Fibroblast of lung (primary cell): ENCODE results near the gene KCNN3. TPM values are rescaled to one million over a fixed set of nuclear protein-coding genes. Genes with fewer than 3 reads are reported as not detected.

Experiments
- DNase-seq, 2 donors: peaks; one replicate each; pipeline versions ENCODE4 v3.0.0 to v3.0.0-alpha.2; 2010; ENCODE audit warnings: low read depth in 2 of 2
- H2AFZ ChIP-seq: 2 replicates; pipeline ENCODE4 v1.5.1; 2012; ENCODE audit warnings: low read length, control low read depth, inconsistent platforms
- H3K27ac ChIP-seq: 2 replicates; pipeline ENCODE4 v1.5.1; 2011; ENCODE audit warnings: low read length, control low read depth; ENCODE audit not compliant: insufficient read depth
- H3K27me3 ChIP-seq: 2 replicates; pipeline ENCODE4 v1.5.1; 2011; ENCODE audit warnings: mild to moderate bottlenecking, low read length; ENCODE audit not compliant: control insufficient read depth, insufficient read depth
- H3K36me3 ChIP-seq: 2 replicates; pipeline ENCODE4 v1.5.1; 2011; ENCODE audit warnings: low read length; ENCODE audit not compliant: control insufficient read depth, insufficient read depth
- H3K4me1 ChIP-seq: 2 replicates; pipeline ENCODE4 v1.5.1; 2011; ENCODE audit warnings: low read length; ENCODE audit not compliant: control insufficient read depth, insufficient read depth; ENCODE audit errors: extremely low read depth
- H3K4me2 ChIP-seq: 2 replicates; pipeline ENCODE4 v1.5.1; 2011; ENCODE audit warnings: low read length, control low read depth; ENCODE audit not compliant: insufficient read depth; ENCODE audit errors: extremely low read depth
- H3K4me3 ChIP-seq, 4 experiments: fragments of 200-600 bp in 1 of 4; sonication (generic) in 1 of 4; replicated peaks in 1 of 4; 2 replicates each; pipeline ENCODE4 v1.5.1; 2011 to 2016; ENCODE audit warnings: low read length in 4 of 4, low read depth in 3 of 4, mild to moderate bottlenecking in 3 of 4, control low read depth in 2 of 4, inconsistent platforms in 1 of 4, mixed read lengths in 1 of 4; ENCODE audit not compliant: insufficient read depth in 1 of 4; ENCODE audit errors: control extremely low read depth in 1 of 4
- H3K79me2 ChIP-seq: 2 replicates; pipeline ENCODE4 v1.5.1; 2012; ENCODE audit warnings: mild to moderate bottlenecking, low read length, inconsistent platforms; ENCODE audit not compliant: control insufficient read depth, insufficient read depth
- H3K9ac ChIP-seq: 2 replicates; pipeline ENCODE4 v1.5.1; 2011; ENCODE audit warnings: mild to moderate bottlenecking, low read length, control low read depth; ENCODE audit not compliant: insufficient read depth
- H3K9me3 ChIP-seq: 2 replicates; pipeline ENCODE4 v1.5.1; 2012; ENCODE audit warnings: low read depth, low read length; ENCODE audit not compliant: control insufficient read depth, insufficient read depth
- H4K20me1 ChIP-seq: 2 replicates; pipeline ENCODE4 v1.5.1; 2011; ENCODE audit warnings: low read length; ENCODE audit not compliant: control insufficient read depth, insufficient read depth; ENCODE audit errors: extremely low read depth
- EZH2 ChIP-seq: IDR thresholded peaks from 2 replicates; pipeline ENCODE4 v1.5.1; 2012; ENCODE audit warnings: low read length, control low read depth, mild to moderate bottlenecking; ENCODE audit errors: missing control alignments
- polyA plus RNA-seq, 2 donors: library from polyadenylated mRNA; depleted of rRNA in 1 of 2; stranded (reverse) in 1 of 2; unstranded in 1 of 2; fragments of >200 nt; gene quantifications; 2 replicates each; pipeline ENCODE4 v1.2.1, GENCODE V29; 2011 to 2012; ENCODE audit warnings: missing spikeins in 1 of 2
- total RNA-seq: library from RNA; depleted of rRNA; stranded (reverse); fragments of >200 nt; gene quantifications from 2 replicates; pipeline ENCODE4 v1.2.1, GENCODE V29; 2014
- TF ChIP-seq, protein P1 (sequence below), 2 donors: IDR thresholded peaks in 1 of 2; conservative IDR thresholded peaks in 1 of 2; 1 replicate in 1 of 2; 2 replicates in 1 of 2; pipeline ENCODE4 v1.5.1; 2011 to 2012; ENCODE audit warnings: low read length in 2 of 2, control low read depth in 1 of 2, inconsistent platforms in 1 of 2, low read depth in 1 of 2, mild to moderate bottlenecking in 1 of 2

KCNN3 gene
- total and polyA plus RNA-seq, 2 donors (not counting 1 experiment from before 2014, with no cell fraction given), result not detected

DNA sequence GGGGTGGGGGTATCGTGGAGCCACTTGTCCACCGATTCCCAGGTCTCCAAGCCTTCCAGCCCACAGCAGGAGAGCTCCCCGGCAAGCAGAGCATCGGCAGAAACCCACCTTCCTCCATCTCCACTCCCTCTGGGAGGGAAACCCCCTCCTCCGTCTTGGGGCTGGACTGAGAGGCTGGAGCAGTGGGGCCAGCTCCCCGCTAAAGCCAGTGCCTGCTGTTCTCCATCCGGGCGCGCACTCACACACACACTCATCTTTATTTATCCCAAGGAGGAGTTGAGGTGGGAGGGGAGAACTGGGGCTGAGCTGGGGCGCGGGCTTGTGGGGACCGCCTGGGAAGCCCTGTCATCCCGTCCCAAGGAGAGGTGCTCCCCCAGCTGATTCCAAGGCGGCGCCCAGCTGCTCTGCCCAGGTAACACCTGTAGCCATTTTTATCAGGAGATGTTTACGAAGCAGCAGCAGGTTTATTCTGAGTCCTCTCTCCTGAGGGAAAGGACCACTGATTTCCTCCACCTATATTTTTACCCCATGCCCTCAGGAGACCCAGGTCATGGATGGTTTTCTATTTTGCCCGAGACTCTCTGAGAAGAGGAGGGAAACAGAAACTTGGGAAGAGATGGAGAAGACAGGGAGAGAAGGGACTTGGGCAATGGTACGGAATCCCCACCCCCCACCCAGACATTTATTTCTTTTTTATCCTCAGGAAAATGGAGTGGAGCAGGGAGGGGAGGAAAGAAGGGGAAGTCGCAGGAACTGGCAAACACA, 2.1 kb downstream of the KCNN3 start:
- H3K36me3 ChIP-seq, result no peaks in the 10 kb centered on the region
- no peak overlapping the region for H3K27ac ChIP-seq
- TF ChIP-seq EZH2, result no peak
- TF ChIP-seq, protein P1, sequence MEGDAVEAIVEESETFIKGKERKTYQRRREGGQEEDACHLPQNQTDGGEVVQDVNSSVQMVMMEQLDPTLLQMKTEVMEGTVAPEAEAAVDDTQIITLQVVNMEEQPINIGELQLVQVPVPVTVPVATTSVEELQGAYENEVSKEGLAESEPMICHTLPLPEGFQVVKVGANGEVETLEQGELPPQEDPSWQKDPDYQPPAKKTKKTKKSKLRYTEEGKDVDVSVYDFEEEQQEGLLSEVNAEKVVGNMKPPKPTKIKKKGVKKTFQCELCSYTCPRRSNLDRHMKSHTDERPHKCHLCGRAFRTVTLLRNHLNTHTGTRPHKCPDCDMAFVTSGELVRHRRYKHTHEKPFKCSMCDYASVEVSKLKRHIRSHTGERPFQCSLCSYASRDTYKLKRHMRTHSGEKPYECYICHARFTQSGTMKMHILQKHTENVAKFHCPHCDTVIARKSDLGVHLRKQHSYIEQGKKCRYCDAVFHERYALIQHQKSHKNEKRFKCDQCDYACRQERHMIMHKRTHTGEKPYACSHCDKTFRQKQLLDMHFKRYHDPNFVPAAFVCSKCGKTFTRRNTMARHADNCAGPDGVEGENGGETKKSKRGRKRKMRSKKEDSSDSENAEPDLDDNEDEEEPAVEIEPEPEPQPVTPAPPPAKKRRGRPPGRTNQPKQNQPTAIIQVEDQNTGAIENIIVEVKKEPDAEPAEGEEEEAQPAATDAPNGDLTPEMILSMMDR (conservative IDR thresholded peaks at IDR 0.05 in 1 of 2, IDR thresholded peaks at IDR 0.05 in 1 of 2; ENCODE audit: low read depth in 1 of 2, low read length in 2 of 2), result no peak
- H3K79me2 ChIP-seq, result no peaks in the 10 kb centered on the region
- H3K27me3 ChIP-seq, result peaks cover 48% of the 10 kb centered on the region
- no peak for DNase-seq
- H3K4me3 ChIP-seq, result no peak overlapping the region
- H4K20me1 ChIP-seq, result no peaks in the 10 kb centered on the region
- no peak overlapping the region for H3K9ac ChIP-seq
- H3K4me1 ChIP-seq, result no peaks in the 10 kb centered on the region
- no peaks in the 10 kb centered on the region for H3K9me3 ChIP-seq
- no peak overlapping the region for H3K4me2 ChIP-seq
- H2AFZ ChIP-seq, result no peak overlapping the region

DNA sequence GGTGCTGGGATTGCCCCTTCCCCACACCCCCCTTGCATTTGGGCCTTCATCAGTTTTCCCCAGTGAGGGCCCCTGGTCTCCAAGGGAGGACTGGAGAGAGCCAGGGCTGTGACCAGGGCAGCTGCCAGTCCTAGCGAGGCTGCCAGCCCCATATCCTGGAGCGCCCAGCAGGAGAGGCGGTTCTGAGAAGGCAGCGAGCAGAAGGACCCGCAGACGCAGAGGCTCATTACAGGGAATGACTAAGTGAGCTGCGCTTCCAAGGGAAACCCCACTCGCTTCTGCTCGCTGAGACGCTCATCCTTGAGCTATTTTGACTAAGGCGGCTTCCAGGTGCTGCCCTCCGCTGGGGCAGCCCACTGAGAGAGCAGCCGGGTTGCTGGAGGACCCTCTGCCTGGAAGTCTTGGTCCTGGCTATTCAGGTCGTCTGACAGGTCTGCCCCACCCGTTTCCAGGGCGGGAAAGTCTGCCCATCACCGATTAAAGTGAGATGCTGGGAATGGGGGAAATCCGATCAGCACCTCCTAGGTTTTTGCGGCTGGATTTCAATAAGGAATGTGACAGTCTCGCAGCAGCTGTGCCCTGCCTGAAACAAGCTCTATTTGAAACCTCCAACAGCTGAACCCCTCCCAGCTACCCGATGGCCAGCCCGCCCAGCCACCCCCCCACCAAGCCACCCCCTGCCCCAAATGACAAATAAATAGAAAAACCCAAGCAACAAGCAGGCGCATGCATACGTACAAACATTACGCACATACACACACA, 2.8 kb downstream of the KCNN3 start:
- Histone ChIP-seq H3K27ac (no peak overlapping the region), H3K4me2 (no peak overlapping the region), H3K79me2 (no peaks in the 10 kb centered on the region), H3K9ac (no peak overlapping the region), H4K20me1 (no peaks in the 10 kb centered on the region), H2AFZ (no peak overlapping the region), H3K4me1 (no peaks in the 10 kb centered on the region), H3K4me3 (no peak overlapping the region), H3K36me3 (no peaks in the 10 kb centered on the region), H3K27me3 (peaks cover 45% of the 10 kb centered on the region), H3K9me3 (no peaks in the 10 kb centered on the region)
- DNase-seq, result peak; percentile 24 to 82
- TF ChIP-seq, protein P1 (conservative IDR thresholded peaks at IDR 0.05 in 1 of 2, IDR thresholded peaks at IDR 0.05 in 1 of 2; ENCODE audit: low read depth in 1 of 2, low read length in 2 of 2), result no peak
- TF ChIP-seq EZH2, result peak; percentile 51

DNA sequence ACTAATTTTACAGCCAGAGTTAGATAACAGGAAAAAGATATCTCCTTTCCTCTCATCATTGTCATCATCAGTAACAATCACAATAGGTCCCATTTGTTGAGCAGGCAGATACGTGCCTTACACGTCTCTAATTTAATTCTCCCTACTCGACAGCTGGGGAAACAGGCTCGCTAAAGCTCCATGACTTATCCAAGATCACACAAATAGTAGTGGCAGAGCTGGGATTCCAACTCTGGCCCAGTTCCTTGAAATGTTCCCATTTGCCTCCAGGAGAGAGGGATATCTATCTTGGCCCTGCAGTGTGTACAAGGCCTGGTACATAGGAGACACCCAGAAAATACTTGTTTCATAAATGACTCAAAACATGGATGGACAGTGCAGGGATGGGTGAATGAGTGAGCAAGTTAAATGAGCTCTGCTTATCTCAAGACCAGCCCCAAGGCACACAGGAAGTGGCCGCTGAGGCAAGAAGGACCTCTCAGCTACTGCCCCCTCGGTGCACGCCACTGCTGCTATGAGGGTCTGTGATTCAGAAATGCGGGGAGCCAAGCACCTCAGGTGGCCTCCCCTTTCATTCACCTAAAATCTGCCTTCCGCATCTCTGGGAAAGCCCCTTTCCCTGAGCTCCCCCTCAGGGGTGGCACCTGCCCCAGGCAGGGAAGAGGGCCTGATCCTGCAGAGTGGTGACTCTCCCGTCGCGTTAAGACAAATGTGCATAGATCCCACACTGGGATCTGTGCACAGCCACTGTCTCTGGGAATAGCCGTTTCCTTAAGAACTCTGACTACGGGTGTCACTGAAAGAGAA, 3.6 kb downstream of the KCNN3 start:
- peak in 1 of 2 donors; percentile 46 for DNase-seq
- Histone ChIP-seq H3K4me1 (no peaks in the 10 kb centered on the region), H3K27ac (no peak overlapping the region), H3K36me3 (no peaks in the 10 kb centered on the region), H3K9ac (no peak overlapping the region), H4K20me1 (no peaks in the 10 kb centered on the region), H3K4me3 (no peak overlapping the region), H2AFZ (no peak overlapping the region), H3K9me3 (no peaks in the 10 kb centered on the region), H3K27me3 (peaks cover 44% of the 10 kb centered on the region), H3K79me2 (no peaks in the 10 kb centered on the region), H3K4me2 (no peak overlapping the region)
- no peak for TF ChIP-seq EZH2
- TF ChIP-seq, protein P1 (conservative IDR thresholded peaks at IDR 0.05 in 1 of 2, IDR thresholded peaks at IDR 0.05 in 1 of 2; ENCODE audit: low read depth in 1 of 2, low read length in 2 of 2), result no peak
